G401 (cell line): Measurements from ENCODE around the gene CELF4. TPM values are rescaled to one million over a fixed set of nuclear protein-coding genes. Genes with fewer than 3 reads are reported as not detected.
A peak's percentile ranks its signal among the peaks of the same experiment; 100 is the strongest.

ENCODE experiments used
- DNase-seq: peaks from one replicate; pipeline ENCODE4 v3.0.0-alpha.2; 2015; ENCODE audit warnings: low spot score
- in situ Hi-C: cut with HindIII; loops from 2 replicates; pipeline ENCODE4 v1.10.0; 2016; ENCODE audit warnings: low sequenced_read_pairs, mixed read lengths
- total RNA-seq: library from RNA; depleted of rRNA; stranded (reverse); fragments of >200 nt; shearing (Covaris generic); gene quantifications from 2 replicates; pipeline ENCODE4 v1.2.3, GENCODE V29; 2014

Gene CELF4
- total RNA-seq, 1 experiment from 2014 or later: not detected

DNA sequence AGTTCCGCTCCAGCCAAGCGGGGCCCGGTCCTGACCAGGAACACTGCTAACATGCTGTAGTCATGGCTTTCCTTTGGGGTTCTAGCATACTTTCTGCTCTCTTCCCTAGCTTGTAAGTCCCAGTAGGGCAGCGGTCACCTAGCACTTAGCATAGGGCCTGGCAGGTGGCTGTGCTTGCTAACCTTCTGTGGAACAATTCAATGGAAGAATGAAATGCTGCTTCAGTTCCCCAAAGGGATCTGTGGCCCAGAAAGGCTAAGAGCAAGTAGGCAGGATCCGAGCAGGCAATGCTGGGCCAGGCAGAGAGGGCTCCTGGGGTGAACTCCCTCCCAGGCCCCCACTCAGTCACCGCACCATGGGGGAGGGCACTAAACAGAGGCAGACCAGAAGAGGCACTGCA, 266.8 kb downstream of the CELF4 start:
- in situ Hi-C loops: no loop called here
- DNase-seq: peak; percentile 48

DNA sequence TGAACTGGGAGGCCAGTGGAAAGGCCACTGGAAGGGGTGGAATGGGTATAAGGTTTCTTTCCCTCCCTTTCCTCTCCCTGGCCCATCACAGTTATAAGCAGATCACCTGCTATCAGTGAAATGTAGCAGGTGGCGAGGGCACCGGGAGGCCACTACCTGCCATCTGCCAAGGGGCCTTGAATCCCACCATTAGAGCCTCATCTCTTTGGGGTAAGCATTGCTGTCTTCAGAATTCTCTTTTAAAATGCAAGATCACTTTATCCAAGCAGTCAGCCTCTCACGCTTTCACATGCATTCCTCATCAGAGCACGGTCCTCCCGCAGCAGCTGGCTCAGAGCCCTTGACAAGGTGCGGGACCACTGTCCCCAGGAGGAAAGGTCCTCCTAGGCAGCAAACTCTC, 268.5 kb downstream of the CELF4 start:
- DNase-seq: peak; percentile 62

DNA sequence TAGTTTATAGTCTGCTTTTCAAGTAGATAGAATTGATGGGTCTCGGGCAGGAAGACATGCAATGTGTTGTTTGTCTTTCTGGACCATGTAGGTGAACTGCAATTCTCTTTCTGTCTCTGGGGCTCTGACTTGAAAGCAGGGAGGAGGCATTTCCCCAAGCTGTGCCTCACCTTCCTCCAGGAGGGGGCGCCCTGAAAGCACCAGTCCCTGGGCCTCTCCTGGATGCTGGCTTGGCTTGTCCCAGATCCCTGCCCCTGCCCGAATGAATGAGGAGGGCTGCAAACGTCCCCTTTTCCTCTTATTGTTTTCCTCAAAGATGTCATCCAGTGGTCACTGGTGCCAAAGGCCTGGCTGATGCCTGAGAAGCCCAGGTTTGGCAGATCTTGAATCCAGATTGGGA, 270.6 kb downstream of the CELF4 start:
- no peak for DNase-seq
- in situ Hi-C loops: no loop called here

More for the DNA sequence above, 268.5 kb downstream of the CELF4 start:
- in situ Hi-C loops: no loop called here

DNA sequence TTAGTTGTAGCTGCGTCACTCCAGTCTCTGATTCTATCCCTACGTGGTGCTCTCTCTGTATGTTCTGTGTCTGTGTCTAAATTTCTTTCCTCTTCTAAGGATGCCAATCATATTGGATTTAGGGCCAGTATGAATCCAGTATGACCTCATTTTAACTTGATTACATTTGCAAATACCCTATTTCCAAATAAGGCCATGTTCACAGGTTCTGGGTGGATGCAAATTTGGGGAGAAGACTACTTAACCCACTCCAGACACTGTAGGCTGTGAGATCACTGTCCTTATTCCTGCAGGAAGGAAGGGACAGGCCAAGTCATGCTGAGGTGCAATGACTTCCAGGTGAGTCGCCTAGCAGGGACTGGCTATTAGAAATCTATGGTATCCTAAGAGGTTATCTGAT, 272.2 kb downstream of the CELF4 start:
- in situ Hi-C loops: no loop called here
- no peak for DNase-seq

DNA sequence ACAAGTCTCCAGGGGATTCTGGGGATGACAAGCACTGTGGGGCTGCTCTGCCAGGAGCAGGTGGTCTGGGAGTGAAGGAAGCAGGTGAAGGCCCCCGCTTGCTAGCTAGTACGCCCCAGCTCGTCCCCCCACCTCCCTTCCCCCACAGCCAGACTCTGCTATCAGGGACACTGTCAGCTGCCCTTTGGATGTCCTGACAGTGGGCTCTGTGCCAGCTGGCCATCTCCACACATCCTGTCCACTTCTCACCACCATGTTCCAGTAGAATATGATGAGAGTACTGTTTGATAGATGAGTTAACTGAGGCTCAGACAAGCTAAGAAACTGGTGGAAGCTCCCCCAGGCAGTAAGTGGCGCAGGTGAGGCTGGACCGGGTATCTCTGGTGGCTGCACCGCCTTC, 276.2 kb downstream of the CELF4 start:
- in situ Hi-C loops: no loop called here

DNA sequence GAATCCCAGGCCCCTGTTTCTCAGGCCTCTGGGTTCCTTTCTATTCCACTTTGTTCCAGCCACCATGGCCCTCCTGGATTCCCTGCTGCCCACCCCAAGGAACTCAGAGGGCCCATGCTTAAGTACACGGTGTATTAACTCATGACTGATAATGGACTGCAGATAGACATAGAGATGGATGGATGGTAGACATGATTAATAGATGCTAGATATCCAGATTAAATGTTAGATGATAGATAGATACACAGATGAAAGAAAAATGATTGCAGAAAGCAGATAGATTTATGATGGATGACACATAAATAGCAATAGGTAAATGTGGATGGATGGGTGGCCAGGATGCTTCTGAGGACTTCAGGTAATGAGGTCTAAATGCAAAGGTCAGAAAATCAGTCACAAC, 278.0 kb downstream of the CELF4 start:
- in situ Hi-C loops: no loop called here
- no peak for DNase-seq

More for the DNA sequence above, 276.2 kb downstream of the CELF4 start:
- no peak for DNase-seq

DNA sequence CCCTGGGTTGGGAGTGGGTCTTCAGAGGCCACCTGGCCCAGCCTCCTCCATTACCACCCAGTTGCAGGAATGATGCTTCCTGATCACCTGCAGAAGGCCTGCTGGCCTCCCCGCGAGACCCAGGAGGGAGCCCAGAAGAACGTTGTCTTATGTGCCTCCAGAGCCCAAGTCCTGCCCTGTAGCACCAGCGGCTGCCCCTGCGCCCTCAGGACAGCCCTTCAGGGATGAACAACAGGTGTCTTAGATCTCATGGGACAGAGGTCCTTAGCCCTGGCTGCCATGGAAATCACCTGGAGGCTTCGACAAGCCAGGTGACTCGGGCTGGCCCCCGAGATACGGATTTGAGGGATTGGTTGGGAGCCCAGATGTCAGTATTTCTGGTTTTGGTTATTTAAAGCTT, 278.8 kb downstream of the CELF4 start:
- in situ Hi-C loops: no loop called here
- DNase-seq: no peak

DNA sequence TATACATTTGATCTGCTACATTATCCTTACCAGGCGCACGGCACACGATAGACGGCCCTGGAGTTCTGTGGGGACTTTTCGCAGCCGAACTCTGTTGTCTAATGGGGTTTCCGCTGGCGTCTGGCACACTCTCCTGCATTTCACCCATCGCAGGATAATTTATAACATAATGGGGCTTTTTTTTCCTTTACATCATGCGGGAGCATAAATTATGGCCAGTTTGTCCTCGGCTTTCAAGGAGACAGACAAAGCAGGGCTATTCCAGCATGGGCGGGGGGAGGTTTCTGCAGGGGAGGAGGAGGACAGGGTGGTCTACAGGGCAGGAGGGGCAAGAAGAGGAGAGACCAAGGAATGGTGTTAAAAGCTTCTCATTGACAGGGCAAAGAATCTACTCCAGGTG, 279.8 kb downstream of the CELF4 start:
- DNase-seq: no peak
- in situ Hi-C loops: no loop called here

DNA sequence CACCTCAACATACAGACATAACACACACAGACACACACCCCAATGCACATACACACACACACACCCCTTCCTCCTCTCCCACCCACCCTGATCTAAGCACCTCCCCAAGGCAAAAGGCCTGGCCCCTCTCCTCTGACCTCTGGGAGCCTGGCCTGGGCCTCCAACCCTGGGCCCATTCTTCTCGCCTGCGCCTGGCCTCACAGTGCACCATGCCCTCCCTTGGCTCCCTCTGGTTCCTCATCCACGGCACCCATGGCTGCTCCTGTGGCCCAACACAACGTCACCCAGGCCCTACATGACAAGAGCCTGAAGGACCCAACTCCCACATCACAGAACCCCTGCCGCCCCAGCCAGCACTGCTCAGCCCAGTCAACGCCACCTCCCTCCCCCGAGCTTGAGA, 281.3 kb downstream of the CELF4 start:
- in situ Hi-C loops: no loop called here
- no peak for DNase-seq

DNA sequence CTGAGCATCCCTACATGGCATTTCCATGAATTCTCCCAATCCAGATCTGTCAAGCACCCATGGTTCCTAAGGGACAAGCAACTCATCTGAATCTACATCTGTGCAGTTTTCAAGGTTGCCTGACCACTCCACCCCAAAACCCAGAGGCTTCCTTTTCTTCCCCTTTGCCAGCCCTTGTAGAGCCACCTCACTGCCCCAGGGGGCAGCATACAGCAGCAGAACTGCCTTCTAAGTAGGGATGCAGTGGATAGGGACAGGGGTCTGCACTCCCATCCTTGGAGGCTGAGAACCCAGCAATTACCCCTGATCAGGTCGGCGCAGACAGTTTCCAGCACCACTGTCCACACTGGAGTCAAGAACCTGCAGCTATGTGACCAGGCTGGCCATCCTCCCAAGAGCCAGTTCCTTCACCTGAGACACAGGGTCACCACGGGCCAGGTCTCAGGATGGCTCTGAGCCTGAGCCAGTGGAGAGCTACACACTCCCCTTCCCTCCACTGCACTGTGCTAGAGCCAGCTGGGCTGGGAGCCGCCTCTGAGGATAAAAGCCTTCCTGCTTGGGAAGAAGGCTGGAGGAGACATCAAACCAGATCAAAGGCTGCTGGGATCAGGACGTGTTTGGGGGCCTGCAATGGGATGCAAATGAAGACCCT, 283.1 kb downstream of the CELF4 start:
- no peak for DNase-seq
- in situ Hi-C loops: no loop called here

DNA sequence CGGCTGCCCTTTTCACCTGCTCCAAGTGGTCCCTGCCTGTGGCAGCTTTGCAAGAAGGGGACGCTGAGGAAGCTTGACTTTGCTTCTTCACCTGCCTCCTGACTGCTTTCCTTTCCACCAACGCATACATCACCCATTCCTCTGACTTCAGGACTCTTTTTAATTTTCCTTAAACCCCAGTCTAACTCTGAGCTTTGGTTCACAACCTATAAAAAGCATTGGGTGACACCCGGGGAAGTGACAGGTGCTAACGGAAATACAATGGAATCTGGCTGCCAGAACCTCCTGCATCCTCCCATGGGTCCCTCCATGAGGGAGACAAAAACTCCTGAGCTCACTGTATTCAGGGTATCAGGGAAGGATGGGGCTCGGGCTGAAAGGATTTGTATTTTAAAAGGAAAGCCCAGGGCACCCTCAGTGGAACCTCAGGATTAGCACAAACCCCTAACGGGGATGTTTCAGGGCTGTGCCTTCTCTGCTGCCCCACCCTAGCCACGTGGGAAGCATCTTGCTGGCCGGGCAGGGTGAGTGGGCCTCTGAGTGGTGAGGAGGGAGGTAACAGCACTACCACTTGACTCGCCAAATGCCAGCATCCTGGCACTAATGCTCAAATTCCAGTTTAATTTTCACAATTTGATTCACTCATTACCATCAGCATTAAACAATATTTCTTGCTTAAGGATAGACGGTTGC, 284.8 kb downstream of the CELF4 start:
- in situ Hi-C loops: no loop called here
- DNase-seq: no peak

DNA sequence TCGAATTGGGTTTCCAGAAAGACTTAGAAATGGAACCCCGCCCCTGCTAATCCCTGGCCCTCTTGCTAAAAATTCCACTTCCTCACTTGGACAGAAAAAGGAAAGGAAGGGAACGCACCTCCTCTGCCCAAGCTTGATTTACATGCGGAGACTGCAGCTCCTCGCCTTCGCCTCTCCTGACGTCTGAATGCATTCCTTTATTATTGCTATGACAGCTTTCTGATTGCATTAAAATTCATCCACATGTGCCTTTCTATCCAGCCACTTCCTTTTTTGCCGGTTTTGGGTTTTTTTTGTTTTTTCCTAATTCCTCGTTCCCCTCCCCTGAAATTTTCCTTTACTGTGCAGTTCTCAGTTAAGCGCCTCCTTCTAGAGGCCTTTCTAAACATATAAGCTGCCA, 287.8 kb downstream of the CELF4 start:
- in situ Hi-C loops: no loop called here
- no peak for DNase-seq

DNA sequence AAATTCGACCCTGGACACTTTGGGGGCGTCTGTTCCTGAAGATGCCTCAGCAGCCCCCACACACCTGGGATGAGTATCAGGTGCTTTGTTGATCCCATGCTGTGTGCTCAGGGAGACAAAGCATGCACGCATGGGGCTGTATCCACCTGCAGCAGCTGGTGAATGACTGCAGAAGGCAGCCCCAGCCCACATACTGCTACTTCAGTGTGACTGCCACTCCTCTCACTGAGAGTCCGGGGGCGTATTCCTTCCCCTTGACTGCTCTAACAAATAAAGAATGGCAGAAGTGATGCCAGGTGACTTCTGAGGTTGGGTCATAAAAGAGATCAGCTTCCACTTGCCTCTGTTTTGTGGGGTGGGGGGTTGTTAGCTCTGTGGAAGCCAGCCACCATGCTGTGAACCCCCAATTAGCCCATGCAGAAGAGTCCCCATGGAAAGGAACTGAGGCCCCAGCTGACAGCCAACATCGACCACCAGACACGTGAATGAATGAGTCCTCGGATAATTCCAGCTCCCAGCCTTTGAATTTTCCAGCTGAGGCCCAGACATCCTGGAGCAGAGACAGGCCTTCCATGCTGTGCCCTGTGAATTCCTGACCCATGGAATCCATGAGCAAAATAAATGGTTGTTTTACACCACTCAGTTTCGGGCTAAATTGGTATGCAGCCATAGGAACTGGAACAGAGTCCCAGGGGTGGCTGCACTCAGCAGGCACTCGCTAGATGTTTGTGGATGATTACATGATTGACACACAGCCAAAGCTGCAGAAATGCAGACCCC, 289.3 kb downstream of the CELF4 start:
- in situ Hi-C loops: no loop called here
- no peak for DNase-seq

DNA sequence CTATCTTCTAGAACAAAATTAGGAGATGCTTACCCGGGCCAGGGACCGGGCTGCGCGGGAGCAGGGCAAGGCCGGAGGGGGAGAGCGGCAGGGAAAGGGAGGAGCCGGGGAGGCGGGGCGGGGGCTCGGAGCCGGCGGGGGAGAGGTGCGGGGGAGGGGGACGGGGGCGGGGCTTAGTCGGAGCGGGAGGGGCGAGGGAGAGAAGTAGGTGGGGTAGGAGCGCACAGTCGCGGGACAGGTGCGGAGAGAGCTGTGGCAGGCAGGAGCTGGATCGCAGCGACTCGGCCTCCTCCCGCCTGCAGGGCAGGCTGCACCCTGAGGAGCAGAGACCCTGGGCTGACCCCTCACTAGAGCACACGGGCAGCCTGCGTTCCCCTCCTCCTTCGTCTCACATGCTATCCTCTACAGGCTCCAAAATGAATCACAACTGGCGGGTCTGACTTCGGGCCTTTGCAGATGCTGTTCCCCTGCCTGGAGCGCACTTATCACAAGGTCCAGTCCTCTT, 290.3 kb downstream of the CELF4 start:
- no peak for DNase-seq
- in situ Hi-C loops: no loop called here

DNA sequence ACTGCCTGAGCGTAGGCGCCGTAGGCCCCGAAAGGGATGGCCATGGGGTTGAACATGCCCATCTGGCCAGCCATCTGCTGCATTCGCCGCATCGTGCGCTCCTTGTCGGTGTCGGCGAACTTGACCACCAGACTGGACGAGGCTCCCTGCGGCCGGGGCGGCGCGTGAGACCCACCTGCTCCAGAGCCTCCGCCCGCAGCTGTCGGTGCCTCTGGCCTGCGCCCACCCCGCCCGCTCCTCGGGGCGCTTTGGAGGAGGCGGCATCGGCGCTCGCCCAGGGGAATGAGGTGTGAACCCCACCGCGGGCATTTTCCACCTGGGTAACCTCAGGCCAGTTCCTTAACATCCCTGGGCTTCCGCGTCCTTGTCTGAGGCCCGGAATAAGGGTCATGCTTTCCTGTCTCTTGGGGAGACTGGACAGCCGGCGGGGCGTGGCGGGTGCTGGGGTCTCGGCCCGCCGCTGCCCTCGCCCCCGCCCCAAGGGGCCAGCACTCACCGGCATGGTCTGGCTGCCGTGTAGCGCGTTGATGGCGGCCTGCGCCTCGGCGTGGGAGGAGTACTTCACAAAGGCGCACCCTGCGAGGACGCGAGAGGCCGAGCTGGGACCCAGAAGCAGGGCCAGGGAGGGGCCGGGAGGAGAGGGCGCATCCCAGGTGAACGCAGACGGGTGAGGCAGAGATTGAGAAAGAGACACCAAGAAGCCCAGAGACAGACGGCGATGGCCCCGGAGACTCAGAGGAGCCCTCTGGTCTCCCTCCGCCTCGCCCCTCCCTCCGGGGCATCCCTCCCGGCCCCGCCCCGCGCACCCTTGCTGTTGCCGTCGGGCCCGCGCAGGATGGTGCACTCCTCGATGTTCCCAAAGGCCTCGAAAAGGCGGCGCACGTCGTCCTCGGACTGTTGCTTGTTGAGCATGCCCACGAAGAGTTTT, 291.0 kb downstream of the CELF4 start:
- in situ Hi-C loops: no loop called here
- DNase-seq: peak; percentile 54

DNA sequence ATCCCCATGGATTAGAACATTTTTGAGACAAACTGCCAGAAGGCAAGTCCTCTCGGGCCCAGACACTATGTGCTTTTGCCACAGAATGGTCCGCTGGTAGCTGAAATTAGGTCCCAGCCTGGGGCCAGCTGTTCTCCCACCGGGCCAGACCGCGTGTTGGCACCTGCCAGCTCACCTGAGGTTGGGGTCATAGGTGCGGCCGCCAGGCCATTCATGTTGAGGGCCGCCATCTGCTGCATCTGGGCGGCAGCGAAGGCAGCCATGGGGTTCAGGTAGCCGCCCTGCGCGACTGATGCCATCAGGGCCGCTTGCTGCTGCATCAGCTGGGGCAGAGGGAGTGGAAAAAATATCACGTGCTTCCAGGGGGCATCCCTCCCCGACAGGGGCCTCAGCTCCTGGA, 292.8 kb downstream of the CELF4 start:
- in situ Hi-C loops: no loop called here
- no peak for DNase-seq

DNA sequence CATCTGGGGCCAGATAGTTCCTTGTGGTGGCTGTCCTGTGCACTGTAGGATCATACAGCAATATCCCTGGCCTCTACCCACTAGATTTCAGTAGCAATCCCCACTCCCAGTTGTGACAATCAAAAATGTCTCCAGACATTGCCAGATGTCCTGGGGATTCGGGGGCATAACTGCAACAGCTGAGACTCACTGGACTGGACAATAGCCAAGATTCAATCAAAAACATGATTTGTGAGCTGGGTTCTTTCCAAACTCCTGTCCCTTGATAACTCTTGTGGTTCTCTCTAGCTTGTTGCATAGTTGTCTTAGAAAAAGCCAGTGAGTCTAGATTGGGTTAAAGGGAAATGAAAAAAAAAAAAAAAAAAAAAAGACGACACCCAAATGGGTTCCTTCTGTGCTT, 293.4 kb downstream of the CELF4 start:
- DNase-seq: no peak
- in situ Hi-C loops: no loop called here

DNA sequence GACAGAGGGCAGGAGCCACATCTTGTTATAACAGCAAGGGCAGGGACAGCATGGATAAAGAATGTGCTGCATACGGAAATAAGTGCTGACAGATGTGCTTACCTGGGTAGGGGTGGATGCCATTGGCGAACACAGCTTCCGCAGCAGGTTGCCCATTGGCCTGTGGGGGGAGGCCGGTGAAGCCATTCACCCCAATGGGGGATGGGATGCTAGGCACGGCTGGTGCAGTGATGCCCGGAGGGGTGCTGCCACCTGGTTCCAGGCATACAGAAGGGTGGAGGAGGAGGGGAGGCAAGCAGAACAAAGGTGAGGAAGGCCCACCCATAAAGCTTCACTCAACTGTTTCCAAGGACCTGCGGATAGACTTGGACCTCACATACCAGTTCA, 294.9 kb downstream of the CELF4 start:
- no peak for DNase-seq
- in situ Hi-C loops: no loop called here

DNA sequence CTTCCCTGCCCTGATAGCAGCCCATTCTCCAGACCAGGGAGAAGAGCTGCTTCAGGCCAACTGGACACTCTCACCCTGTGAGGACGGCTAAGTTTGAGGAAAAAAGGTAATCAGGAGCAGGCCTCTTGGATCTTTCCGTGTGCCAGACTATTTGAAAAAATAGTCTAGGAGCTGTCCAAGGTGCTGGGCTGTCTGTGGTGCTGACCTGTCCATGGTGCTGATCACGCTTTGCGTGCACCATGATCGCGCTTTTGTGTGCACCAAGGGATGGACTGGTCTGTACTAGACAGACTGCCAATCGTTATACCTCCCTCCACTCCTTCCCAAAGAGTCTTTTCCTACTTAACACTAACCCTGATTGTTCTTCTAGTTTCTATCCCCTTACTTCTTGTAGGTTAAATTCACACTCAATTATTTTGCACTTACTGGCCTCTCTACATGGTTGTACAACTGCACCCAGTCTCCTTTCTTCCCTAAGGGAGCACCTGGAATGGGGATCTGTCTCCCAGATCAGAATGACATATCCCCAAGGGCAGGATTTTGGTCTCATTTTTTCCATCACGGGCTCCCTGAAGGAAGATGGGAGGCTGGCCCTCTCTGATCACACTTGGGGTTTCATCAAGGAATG, 295.4 kb downstream of the CELF4 start:
- no peak for DNase-seq
- in situ Hi-C loops: no loop called here
